ENCODE data around the gene FNDC3B. TPM values are rescaled to one million over a fixed set of nuclear protein-coding genes. Genes with fewer than 3 reads are reported as not detected.

The FNDC3B gene
- total and polyA plus RNA-seq, 2 of the 8 experiments (the other 6 are each of a cell fraction or from before 2014, with no cell fraction given): 14.1 to 44.4 TPM

- TF ChIP-seq CHD7 (IDR thresholded peaks at IDR 0.05; ENCODE audit: insufficient replicate concordance, low read length): no peak
- no peak for TF ChIP-seq SP1 (IDR thresholded peaks at IDR 0.05; ENCODE audit: low read depth, low read length)
- no peak for TF ChIP-seq GTF2F1 (IDR thresholded peaks at IDR 0.05; ENCODE audit: borderline replicate concordance, low read depth, low read length)
- TF ChIP-seq BRCA1 (IDR thresholded peaks at IDR 0.05; ENCODE audit: low read depth, low read length): no peak
- TF ChIP-seq HDAC6 (IDR thresholded peaks at IDR 0.05; ENCODE audit: low read depth, low read length): no peak
- no peak for TF ChIP-seq KDM1A (IDR thresholded peaks at IDR 0.05; ENCODE audit: borderline replicate concordance, low read length)
- no peak for TF ChIP-seq EGR1 (IDR thresholded peaks at IDR 0.05; ENCODE audit: borderline replicate concordance, low read depth, low read length)
- TF ChIP-seq ZNF274 (IDR thresholded peaks at IDR 0.05; ENCODE audit: borderline replicate concordance, extremely low read depth, low read length): no peak
- no peak for TF ChIP-seq CBX8 (IDR thresholded peaks at IDR 0.05; ENCODE audit: borderline replicate concordance, low read depth, low read length)
- no peak for TF ChIP-seq CHD1 (IDR thresholded peaks at IDR 0.05; ENCODE audit: low read depth, low read length)
- TF ChIP-seq BACH1 (IDR thresholded peaks at IDR 0.05; ENCODE audit: low read length): no peak
- TF ChIP-seq GABPA (IDR thresholded peaks at IDR 0.05; ENCODE audit: borderline replicate concordance, insufficient read depth, low read length): no peak
Measured at GRCh38 chr3:172270557-172271166, 231.3 kb downstream of the FNDC3B start (continued).
